KMS-11 (cell line): Measurements from ENCODE around the gene PCYOX1L.

ENCODE experiments used
- H2AFZ ChIP-seq: fragments of 200-600 bp; sonication (generic); 2 replicates; pipeline ENCODE4 v1.6.1; 2016; ENCODE audit warnings: antibody characterized with exemption, mixed run types, low read depth
- H3K27ac ChIP-seq: fragments of 200-600 bp; sonication (generic); 2 replicates; pipeline ENCODE4 v1.6.1; 2016; ENCODE audit warnings: mild to moderate bottlenecking, mixed run types
- H3K27me3 ChIP-seq: fragments of 200-600 bp; sonication (generic); 2 replicates; pipeline ENCODE4 v1.6.1; 2017; ENCODE audit warnings: mild to moderate bottlenecking, low read depth, mixed run types, moderate library complexity; ENCODE audit not compliant: insufficient read depth
- H3K36me3 ChIP-seq: fragments of 200-600 bp; sonication (generic); 2 replicates; pipeline ENCODE4 v1.6.1; 2017; ENCODE audit warnings: mild to moderate bottlenecking, mixed run types; ENCODE audit not compliant: insufficient read depth
- H3K4me1 ChIP-seq: fragments of 200-600 bp; sonication (generic); 2 replicates; pipeline ENCODE4 v1.6.1; 2016; ENCODE audit warnings: mild to moderate bottlenecking, low read depth, mixed run types; ENCODE audit not compliant: poor library complexity, severe bottlenecking
- H3K4me2 ChIP-seq: fragments of 200-600 bp; sonication (generic); 2 replicates; pipeline ENCODE4 v1.7.0; 2016; ENCODE audit warnings: mild to moderate bottlenecking, mixed run types
- H3K4me3 ChIP-seq: fragments of 200-600 bp; sonication (generic); IDR thresholded peaks from 2 replicates; pipeline ENCODE4 v1.6.1; 2017; ENCODE audit warnings: low read depth, low read length, mixed read lengths; ENCODE audit not compliant: insufficient read depth
- H3K79me2 ChIP-seq: fragments of 200-600 bp; sonication (generic); 2 replicates; pipeline ENCODE4 v1.6.1; 2016; ENCODE audit warnings: low read depth, mixed run types; ENCODE audit not compliant: insufficient read depth
- H3K9ac ChIP-seq: fragments of 200-600 bp; sonication (generic); 2 replicates; pipeline ENCODE4 v1.6.1; 2016; ENCODE audit warnings: mild to moderate bottlenecking, mixed run types
- H4K20me1 ChIP-seq: fragments of 200-600 bp; sonication (generic); 2 replicates; pipeline ENCODE4 v1.6.1; 2016; ENCODE audit warnings: mild to moderate bottlenecking, mixed run types; ENCODE audit not compliant: insufficient read depth
- CTCF ChIP-seq: fragments of 200-600 bp; sonication (generic); conservative IDR thresholded peaks from 2 replicates; pipeline ENCODE4 v1.6.1; 2017; ENCODE audit warnings: low read depth, mild to moderate bottlenecking, antibody characterized with exemption, low read length, moderate library complexity, mixed read lengths

Gene PCYOX1L

DNA sequence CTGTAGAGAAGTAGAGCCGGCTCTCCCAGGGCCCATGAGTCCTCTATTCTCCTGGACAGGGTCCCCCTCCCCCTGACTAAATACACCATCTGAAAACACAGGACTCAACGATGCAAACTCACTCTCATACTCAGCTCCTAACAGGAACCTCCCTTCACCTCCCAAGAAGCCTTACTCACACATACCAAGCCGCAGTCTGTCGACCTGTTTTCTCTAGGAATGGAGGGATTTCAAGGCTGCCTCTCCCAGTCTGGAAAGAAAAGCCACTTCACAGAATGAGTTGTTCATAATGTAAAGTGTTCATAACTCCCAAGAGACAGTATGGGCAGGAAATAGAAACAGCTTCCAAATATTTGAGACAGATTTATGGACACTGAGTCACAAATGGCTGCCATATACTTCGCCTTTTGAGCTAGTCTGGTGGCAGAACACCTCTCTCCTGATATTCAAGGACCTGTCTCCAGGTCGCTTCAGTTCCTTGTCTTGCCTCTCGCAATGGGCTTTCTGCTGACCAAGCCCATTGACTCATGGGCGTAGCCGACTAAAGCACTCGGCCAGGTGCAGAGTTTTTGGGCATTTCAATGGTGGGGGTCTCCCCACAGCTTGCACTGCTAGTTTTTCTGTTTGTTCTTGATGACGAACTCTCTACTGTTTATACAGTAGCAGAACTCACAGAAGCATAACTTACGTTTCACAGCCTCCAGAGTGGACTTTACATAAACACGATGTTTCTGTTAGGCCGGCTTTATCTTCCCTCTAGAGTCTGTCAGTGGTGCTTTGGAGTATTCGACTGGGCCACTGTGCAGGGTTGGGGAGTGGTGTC, 46.3 kb downstream of the PCYOX1L start:
- Histone ChIP-seq H3K27ac (no peak overlapping the region), H3K9ac (no peak overlapping the region), H3K4me3 (no peak overlapping the region), H3K79me2 (no peaks in the 10 kb centered on the region), H3K4me1 (no peaks in the 10 kb centered on the region), H4K20me1 (no peaks in the 10 kb centered on the region), H3K27me3 (no peaks in the 10 kb centered on the region), H2AFZ (no peak overlapping the region), H3K4me2 (no peak overlapping the region), H3K36me3 (no peaks in the 10 kb centered on the region)
- no peak for TF ChIP-seq CTCF

DNA sequence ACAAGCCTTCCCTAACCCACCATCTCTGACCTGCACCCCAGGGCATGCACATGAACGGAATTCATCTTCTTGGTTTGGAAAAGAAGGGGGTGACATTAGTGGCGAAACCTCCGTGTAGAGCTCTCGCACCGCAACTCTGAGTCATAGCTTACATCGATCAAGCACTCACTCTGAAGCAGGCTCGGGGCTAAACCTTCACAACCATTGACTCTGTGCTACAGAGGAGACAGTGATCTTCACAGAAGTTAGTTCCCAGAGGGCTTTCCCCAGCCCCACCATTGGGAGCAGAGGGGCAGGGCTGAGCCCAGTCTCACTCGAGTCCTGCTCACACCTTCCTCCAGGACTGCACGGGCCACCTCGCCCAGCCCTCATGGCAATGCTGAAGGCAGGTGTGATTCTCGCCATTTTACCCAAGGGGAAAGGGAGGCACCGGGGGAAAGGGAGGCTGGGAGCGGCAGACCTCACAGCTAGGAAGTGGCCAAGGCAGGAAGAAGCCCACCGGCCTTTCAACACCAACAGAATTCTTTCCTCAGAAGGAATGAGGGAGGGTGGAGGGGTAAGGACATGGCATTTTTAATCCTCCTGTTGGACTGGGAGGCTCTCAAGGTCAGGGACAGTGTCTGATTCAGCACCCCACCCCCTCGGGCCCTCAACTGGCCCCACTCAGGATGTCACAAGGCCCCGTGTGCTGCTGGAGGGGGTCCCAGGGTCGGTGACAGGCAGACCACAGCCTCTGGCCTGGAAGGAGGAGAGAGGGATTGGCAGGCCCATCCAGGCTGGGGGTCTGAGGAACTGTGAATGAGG, 47.1 kb downstream of the PCYOX1L start:
- Histone ChIP-seq H3K9ac (no peak overlapping the region), H3K27me3 (no peaks in the 10 kb centered on the region), H3K79me2 (no peaks in the 10 kb centered on the region), H4K20me1 (no peaks in the 10 kb centered on the region), H3K4me2 (no peak overlapping the region), H3K27ac (no peak overlapping the region), H3K4me1 (no peaks in the 10 kb centered on the region), H2AFZ (no peak overlapping the region), H3K4me3 (no peak overlapping the region), H3K36me3 (no peaks in the 10 kb centered on the region)
- TF ChIP-seq CTCF, result no peak

- Histone ChIP-seq H3K27ac (no peak overlapping the region), H3K4me3 (no peak overlapping the region), H3K9ac (no peak overlapping the region), H2AFZ (no peak overlapping the region), H3K36me3 (no peaks in the 10 kb centered on the region), H3K4me1 (no peaks in the 10 kb centered on the region), H3K79me2 (no peaks in the 10 kb centered on the region), H3K27me3 (no peaks in the 10 kb centered on the region), H3K4me2 (no peak overlapping the region), H4K20me1 (no peaks in the 10 kb centered on the region)
- TF ChIP-seq CTCF, result no peak
Observed at GRCh38 chr5:149405550-149406202, 47.8 kb downstream of the PCYOX1L start.

DNA sequence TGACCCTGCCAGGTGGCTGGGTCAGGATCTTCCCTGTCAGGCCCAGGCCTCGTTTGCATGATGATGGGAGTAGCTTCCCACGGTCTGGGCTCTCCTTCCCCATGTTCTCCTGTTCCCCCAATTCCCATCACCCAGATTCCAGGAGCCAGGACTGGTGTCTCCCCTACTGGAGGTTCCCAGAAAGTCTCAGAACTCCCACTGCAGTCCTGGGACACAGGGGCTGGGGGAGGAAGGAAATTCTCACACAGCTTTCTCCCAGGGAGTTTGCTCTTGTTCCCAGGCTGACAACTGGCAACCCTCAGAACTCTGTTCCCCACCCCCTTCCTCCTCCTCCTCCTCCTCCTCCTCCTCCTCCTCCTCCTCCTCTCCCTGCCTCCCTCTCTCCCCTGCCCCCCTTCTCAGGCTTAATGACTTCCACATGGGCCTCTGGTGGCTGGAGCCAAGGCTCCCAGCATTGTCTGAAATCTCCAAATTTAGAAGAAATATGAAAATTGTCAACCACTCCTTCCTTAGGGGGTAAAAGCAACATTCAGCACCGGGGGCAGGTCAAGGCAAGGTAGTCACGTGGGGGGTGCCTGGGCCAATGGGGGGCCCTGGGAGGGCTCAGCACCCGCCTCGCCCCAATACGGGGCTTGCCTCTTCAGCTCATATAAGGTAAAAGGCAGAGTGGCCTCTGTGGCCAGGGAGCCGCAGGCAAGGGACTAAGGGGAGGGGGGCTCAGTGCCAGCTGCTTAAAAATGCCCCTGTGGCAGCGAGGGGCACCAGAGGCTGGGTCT, 48.5 kb downstream of the PCYOX1L start:
- no peaks in the 10 kb centered on the region for H3K27me3 ChIP-seq
- TF ChIP-seq CTCF, result no peak
- no peak overlapping the region for H2AFZ ChIP-seq
- no peaks in the 10 kb centered on the region for H4K20me1 ChIP-seq
- H3K4me3 ChIP-seq, result no peak overlapping the region
- no peak overlapping the region for H3K4me2 ChIP-seq
- no peaks in the 10 kb centered on the region for H3K4me1 ChIP-seq
- no peak overlapping the region for H3K9ac ChIP-seq
- H3K36me3 ChIP-seq, result no peaks in the 10 kb centered on the region
- H3K27ac ChIP-seq, result no peak overlapping the region
- H3K79me2 ChIP-seq, result no peaks in the 10 kb centered on the region
